ENCODE results near the gene CYP4F3. TPM values are rescaled to one million over a fixed set of nuclear protein-coding genes. Genes with fewer than 3 reads are reported as not detected.

Gene CYP4F3
- total and polyA plus RNA-seq, 2 of the 13 experiments (the other 11 are each of a cell fraction or from before 2014, with no cell fraction given): 17.8 to 22.8 TPM

GRCh38 chr19:15643387-15643786, 2.7 kb downstream of the CYP4F3 start (continued):
- TF ChIP-seq HOXA5 (CRISPR knock-in tag; IDR thresholded peaks at IDR 0.05) (no peak), BRF2 (CRISPR knock-in tag; IDR thresholded peaks at IDR 0.05) (no peak), STAT5B (CRISPR knock-in tag; IDR thresholded peaks at IDR 0.05) (no peak), GTF2F1 (IDR thresholded peaks at IDR 0.05; ENCODE audit: low read length) (no peak), ZNF143 (CRISPR knock-in tag; IDR thresholded peaks at IDR 0.05) (no peak), NR2F2 (IDR thresholded peaks at IDR 0.05; ENCODE audit: borderline replicate concordance, low read depth) (no peak), ZSCAN22 (CRISPR knock-in tag; IDR thresholded peaks at IDR 0.05) (no peak), SNAI1 (CRISPR knock-in tag; IDR thresholded peaks at IDR 0.05; ENCODE audit: borderline replicate concordance) (no peak), RFXAP (CRISPR knock-in tag; IDR thresholded peaks at IDR 0.05; ENCODE audit: borderline replicate concordance) (no peak), ZBTB46 (CRISPR knock-in tag; IDR thresholded peaks at IDR 0.05; ENCODE audit: borderline replicate concordance) (no peak), ZNF567 (CRISPR knock-in tag; IDR thresholded peaks at IDR 0.05; ENCODE audit: borderline replicate concordance) (no peak), ZNF383 (CRISPR knock-in tag; IDR thresholded peaks at IDR 0.05; ENCODE audit: borderline replicate concordance) (no peak), RFXANK (CRISPR knock-in tag; IDR thresholded peaks at IDR 0.05) (no peak), ZNF562 (CRISPR knock-in tag; IDR thresholded peaks at IDR 0.05; ENCODE audit: borderline replicate concordance) (no peak), ZFP36L1 (CRISPR knock-in tag; IDR thresholded peaks at IDR 0.05) (no peak), CHCHD3 (CRISPR knock-in tag; IDR thresholded peaks at IDR 0.05) (no peak), ZNF234 (CRISPR knock-in tag; conservative IDR thresholded peaks at IDR 0.05) (no peak), ZFP91 (CRISPR knock-in tag; IDR thresholded peaks at IDR 0.05; ENCODE audit: borderline replicate concordance) (no peak), GABPA (IDR thresholded peaks at IDR 0.05; ENCODE audit: low read depth, low read length) (no peak), GABPA (CRISPR knock-in tag; IDR thresholded peaks at IDR 0.05; ENCODE audit: low read depth) (no peak)
- TF ChIP-seq, protein P1, sequence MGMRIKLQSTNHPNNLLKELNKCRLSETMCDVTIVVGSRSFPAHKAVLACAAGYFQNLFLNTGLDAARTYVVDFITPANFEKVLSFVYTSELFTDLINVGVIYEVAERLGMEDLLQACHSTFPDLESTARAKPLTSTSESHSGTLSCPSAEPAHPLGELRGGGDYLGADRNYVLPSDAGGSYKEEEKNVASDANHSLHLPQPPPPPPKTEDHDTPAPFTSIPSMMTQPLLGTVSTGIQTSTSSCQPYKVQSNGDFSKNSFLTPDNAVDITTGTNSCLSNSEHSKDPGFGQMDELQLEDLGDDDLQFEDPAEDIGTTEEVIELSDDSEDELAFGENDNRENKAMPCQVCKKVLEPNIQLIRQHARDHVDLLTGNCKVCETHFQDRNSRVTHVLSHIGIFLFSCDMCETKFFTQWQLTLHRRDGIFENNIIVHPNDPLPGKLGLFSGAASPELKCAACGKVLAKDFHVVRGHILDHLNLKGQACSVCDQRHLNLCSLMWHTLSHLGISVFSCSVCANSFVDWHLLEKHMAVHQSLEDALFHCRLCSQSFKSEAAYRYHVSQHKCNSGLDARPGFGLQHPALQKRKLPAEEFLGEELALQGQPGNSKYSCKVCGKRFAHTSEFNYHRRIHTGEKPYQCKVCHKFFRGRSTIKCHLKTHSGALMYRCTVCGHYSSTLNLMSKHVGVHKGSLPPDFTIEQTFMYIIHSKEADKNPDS (CRISPR knock-in tag; IDR thresholded peaks at IDR 0.05): no peak
- TF ChIP-seq, protein P2, sequence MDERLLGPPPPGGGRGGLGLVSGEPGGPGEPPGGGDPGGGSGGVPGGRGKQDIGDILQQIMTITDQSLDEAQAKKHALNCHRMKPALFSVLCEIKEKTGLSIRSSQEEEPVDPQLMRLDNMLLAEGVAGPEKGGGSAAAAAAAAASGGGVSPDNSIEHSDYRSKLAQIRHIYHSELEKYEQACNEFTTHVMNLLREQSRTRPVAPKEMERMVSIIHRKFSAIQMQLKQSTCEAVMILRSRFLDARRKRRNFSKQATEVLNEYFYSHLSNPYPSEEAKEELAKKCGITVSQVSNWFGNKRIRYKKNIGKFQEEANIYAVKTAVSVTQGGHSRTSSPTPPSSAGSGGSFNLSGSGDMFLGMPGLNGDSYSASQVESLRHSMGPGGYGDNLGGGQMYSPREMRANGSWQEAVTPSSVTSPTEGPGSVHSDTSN (CRISPR knock-in tag; IDR thresholded peaks at IDR 0.05): no peak
- TF ChIP-seq, protein P3, sequence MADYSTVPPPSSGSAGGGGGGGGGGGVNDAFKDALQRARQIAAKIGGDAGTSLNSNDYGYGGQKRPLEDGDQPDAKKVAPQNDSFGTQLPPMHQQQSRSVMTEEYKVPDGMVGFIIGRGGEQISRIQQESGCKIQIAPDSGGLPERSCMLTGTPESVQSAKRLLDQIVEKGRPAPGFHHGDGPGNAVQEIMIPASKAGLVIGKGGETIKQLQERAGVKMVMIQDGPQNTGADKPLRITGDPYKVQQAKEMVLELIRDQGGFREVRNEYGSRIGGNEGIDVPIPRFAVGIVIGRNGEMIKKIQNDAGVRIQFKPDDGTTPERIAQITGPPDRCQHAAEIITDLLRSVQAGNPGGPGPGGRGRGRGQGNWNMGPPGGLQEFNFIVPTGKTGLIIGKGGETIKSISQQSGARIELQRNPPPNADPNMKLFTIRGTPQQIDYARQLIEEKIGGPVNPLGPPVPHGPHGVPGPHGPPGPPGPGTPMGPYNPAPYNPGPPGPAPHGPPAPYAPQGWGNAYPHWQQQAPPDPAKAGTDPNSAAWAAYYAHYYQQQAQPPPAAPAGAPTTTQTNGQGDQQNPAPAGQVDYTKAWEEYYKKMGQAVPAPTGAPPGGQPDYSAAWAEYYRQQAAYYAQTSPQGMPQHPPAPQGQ (CRISPR knock-in tag; IDR thresholded peaks at IDR 0.05; ENCODE audit: borderline replicate concordance): no peak

Measured in HepG2 (cell line).